GM15510 (cell line): ENCODE measurements around the gene RPS6KC1.

Source experiments
- POLR2A ChIP-seq: IDR thresholded peaks from 3 replicates; pipeline ENCODE4 v1.6.1; 2011; ENCODE audit warnings: borderline replicate concordance; ENCODE audit not compliant: insufficient read length; ENCODE audit errors: extremely low read depth

The RPS6KC1 gene

GRCh38 chr1:213295860-213296259, 244.8 kb downstream of the RPS6KC1 start:
- TF ChIP-seq POLR2A: no peak

GRCh38 chr1:213296558-213296957, 245.5 kb downstream of the RPS6KC1 start:
- no peak for TF ChIP-seq POLR2A

GRCh38 chr1:213297021-213297420, 246.0 kb downstream of the RPS6KC1 start:
- no peak for TF ChIP-seq POLR2A

GRCh38 chr1:213300433-213300832, 249.4 kb downstream of the RPS6KC1 start:
- TF ChIP-seq POLR2A: no peak

GRCh38 chr1:213303286-213303685, 252.2 kb downstream of the RPS6KC1 start:
- no peak for TF ChIP-seq POLR2A

GRCh38 chr1:213315571-213315970, 264.5 kb downstream of the RPS6KC1 start:
- no peak for TF ChIP-seq POLR2A

- no peak for TF ChIP-seq POLR2A
These were observed 269.3 kb downstream of the RPS6KC1 start for GRCh38 chr1:213320191-213320870.
